K562 (cell line): Measurements from ENCODE around the gene PRDM15. TPM values are rescaled to one million over a fixed set of nuclear protein-coding genes. Genes with fewer than 3 reads are reported as not detected.

Source experiments
- ATAC-seq: fragments of 200-7000 bp; cut with Tn5 transposase; 3 replicates; pipeline ENCODE4 v1.9.1; 2020; ENCODE audit warnings: moderate library complexity
- BruUV-seq: library from RNA; stranded (reverse); fragments of 400-500 nt; replicated peaks from 2 replicates; lab custom pipeline; 2021; lab: Mats Ljungman, UMichigan
- CTCF ChIA-PET: fragments of 300-600 bp; formaldehyde crosslinking; extraction: SDS; loops from one replicate; lab custom pipeline; 2021; ENCODE audit warnings: low intra/inter-chr PET ratio; lab: Yijun Ruan, JAX
- POLR2A ChIA-PET: fragments of 300-600, 350-650 bp; sonication (Branson Sonifier 250); formaldehyde crosslinking; extraction: SDS; loops from one replicate; lab custom pipeline; 2021; ENCODE audit warnings: antibody characterized with exemption, inconsistent platforms; lab: Yijun Ruan, JAX
- DNase-seq, 4 experiments: peaks; one replicate each; pipeline versions ENCODE4 v3.0.0 to v3.0.0-alpha.2; 2011 to 2018; ENCODE audit warnings: low spot score in 3 of 4, mixed read lengths in 3 of 4; ENCODE audit errors: extremely low read depth in 1 of 4
- FAIRE-seq: peaks from 2 replicates; lab custom pipeline; 2011; peaks lifted over from hg19 to GRCh38; lab: Jason Lieb, UNC
- H2AFZ ChIP-seq: 2 replicates; pipeline ENCODE4 v1.6.0; 2011; ENCODE audit warnings: low read depth, low read length, control low read depth, inconsistent platforms
- H3K27ac ChIP-seq: fragments of 200-600 bp; 3 replicates; pipeline ENCODE4 v1.8.0; 2011; ENCODE audit warnings: low read depth, mild to moderate bottlenecking, control low read depth, inconsistent platforms, low read length, moderate library complexity, mixed read lengths; ENCODE audit errors: extremely low read depth
- H3K27me3 ChIP-seq, 2 experiments: fragments of 300-600 bp in 1 of 2; 2 replicates in 1 of 2; 3 replicates in 1 of 2; pipeline versions ENCODE4 v1.6.0 to v1.8.0; 2011; ENCODE audit warnings: inconsistent platforms in 2 of 2, low read length in 2 of 2, mild to moderate bottlenecking in 1 of 2, mixed read lengths in 1 of 2, moderate library complexity in 1 of 2; ENCODE audit not compliant: control insufficient read depth in 2 of 2, insufficient read depth in 2 of 2
- H3K36me3 ChIP-seq: fragments of 300-600 bp; 3 replicates; pipeline ENCODE4 v1.8.0; 2011; ENCODE audit warnings: mild to moderate bottlenecking, low read length, inconsistent platforms; ENCODE audit not compliant: control insufficient read depth, insufficient read depth
- H3K4me1 ChIP-seq, 2 experiments: fragments of 200-600 bp in 1 of 2; replicated peaks in 1 of 2; 2 replicates in 1 of 2; 3 replicates in 1 of 2; pipeline versions ENCODE4 v1.5.1 to v1.8.0; 2011; ENCODE audit warnings: inconsistent platforms in 2 of 2, low read length in 2 of 2, mild to moderate bottlenecking in 1 of 2, mixed read lengths in 1 of 2, moderate library complexity in 1 of 2; ENCODE audit not compliant: control insufficient read depth in 2 of 2, insufficient read depth in 2 of 2
- H3K4me2 ChIP-seq: 2 replicates; pipeline ENCODE4 v1.6.1; 2011; ENCODE audit warnings: low read length, control low read depth, inconsistent platforms, mixed read lengths; ENCODE audit not compliant: insufficient read depth
- H3K4me3 ChIP-seq: fragments of 200-600 bp; sonication (generic), shearing (Covaris generic); 2 replicates; pipeline ENCODE4 v1.5.1; 2016; ENCODE audit warnings: control low read depth, inconsistent platforms
- H3K79me2 ChIP-seq: fragments of 200-600 bp; 3 replicates; pipeline ENCODE4 v1.8.0; 2011; ENCODE audit warnings: low read length, inconsistent platforms; ENCODE audit not compliant: control insufficient read depth, insufficient read depth
- H3K9ac ChIP-seq, 2 experiments: 2 replicates each; pipeline versions ENCODE4 v1.6.0 to v1.6.1; 2011; ENCODE audit warnings: low read depth in 2 of 2, low read length in 2 of 2, control low read depth in 1 of 2, inconsistent platforms in 1 of 2, mild to moderate bottlenecking in 1 of 2, mixed read lengths in 1 of 2; ENCODE audit not compliant: insufficient read depth in 1 of 2
- H3K9me1 ChIP-seq: one replicate; pipeline ENCODE4 v1.6.0; 2011; ENCODE audit warnings: inconsistent platforms, mild to moderate bottlenecking, low read length, moderate library complexity; ENCODE audit not compliant: control insufficient read depth, insufficient read depth
- H3K9me3 ChIP-seq: replicated peaks from 2 replicates; pipeline ENCODE4 v1.5.1; 2011; ENCODE audit warnings: low read depth, low read length, inconsistent platforms; ENCODE audit not compliant: control insufficient read depth, insufficient read depth
- H4K20me1 ChIP-seq: replicated peaks from 2 replicates; pipeline ENCODE4 v1.6.1; 2011; ENCODE audit warnings: low read length, inconsistent platforms, mixed read lengths; ENCODE audit not compliant: control insufficient read depth, insufficient read depth
- ATF7 ChIP-seq: fragments of 450-650 bp; IDR thresholded peaks from 2 replicates; pipeline ENCODE4 v1.7.1; 2014; ENCODE audit warnings: mild to moderate bottlenecking, moderate library complexity
- BRF2 ChIP-seq: IDR thresholded peaks from 3 replicates; pipeline ENCODE4 v1.6.1; 2011; ENCODE audit warnings: borderline replicate concordance, mild to moderate bottlenecking; ENCODE audit not compliant: insufficient read length, insufficient read depth
- CBX5 ChIP-seq: IDR thresholded peaks from 2 replicates; pipeline ENCODE4 v1.6.1; 2014; ENCODE audit warnings: low read depth, borderline replicate concordance
- CEBPG ChIP-seq, 3 experiments: fragments of 200-800 bp in 1 of 3; sonication (Bioruptor generic) in 1 of 3; sonication (generic) in 1 of 3; formaldehyde crosslinking in 1 of 3; IDR thresholded peaks in 2 of 3; conservative IDR thresholded peaks in 1 of 3; 2 replicates each; pipeline versions ENCODE4 v1.6.1 to v1.8.0; 2016 to 2022; ENCODE audit warnings: missing compliant biosample characterization in 2 of 3, missing genetic modification characterization in 2 of 3, mild to moderate bottlenecking in 1 of 3, missing genetic modification reagents in 1 of 3
- E2F6 ChIP-seq, 2 experiments: IDR thresholded peaks; 2 replicates each; pipeline ENCODE4 v1.6.1; 2011; ENCODE audit warnings: borderline replicate concordance in 1 of 2, control low read depth in 1 of 2, low read depth in 1 of 2, low read length in 1 of 2, mild to moderate bottlenecking in 1 of 2, mixed read lengths in 1 of 2, moderate library complexity in 1 of 2; ENCODE audit not compliant: insufficient read depth in 1 of 2, insufficient read length in 1 of 2, poor library complexity in 1 of 2, severe bottlenecking in 1 of 2; ENCODE audit errors: extremely low read depth in 1 of 2
- FOXK1 ChIP-seq: sonication (generic); formaldehyde crosslinking; IDR thresholded peaks from 2 replicates; pipeline ENCODE4 v1.8.0; 2022; ENCODE audit warnings: missing genetic modification reagents, mild to moderate bottlenecking, borderline replicate concordance
- HMG20A ChIP-seq: fragments of 450-650 bp; formaldehyde crosslinking; conservative IDR thresholded peaks from 2 replicates; pipeline ENCODE4 v1.4.0; 2020; ENCODE audit warnings: mild to moderate bottlenecking, mixed read lengths
- LARP7 ChIP-seq: fragments of 450-650 bp; IDR thresholded peaks from 2 replicates; pipeline ENCODE4 v1.6.1; 2016
- MYC ChIP-seq, 2 experiments: fragments of 250-450 bp in 1 of 2; sonication (Bioruptor Pico) in 1 of 2; IDR thresholded peaks; 2 replicates each; pipeline versions ENCODE4 v1.5.1 to v1.6.1; 2012 to 2021; ENCODE audit warnings: low read depth in 2 of 2, borderline replicate concordance in 1 of 2, improper control_type of control experiment in 1 of 2, low read length in 1 of 2, mild to moderate bottlenecking in 1 of 2, moderate library complexity in 1 of 2
- PHTF2 ChIP-seq: fragments of 250-450 bp; sonication (Bioruptor Pico); IDR thresholded peaks from 2 replicates; pipeline ENCODE4 v1.5.0; 2021; ENCODE audit warnings: mild to moderate bottlenecking
- RBM14 ChIP-seq: fragments of 200-400 bp; formaldehyde crosslinking; IDR thresholded peaks from 2 replicates; pipeline ENCODE4 v1.6.1; 2018; ENCODE audit warnings: low read depth, mild to moderate bottlenecking, low read length, moderate library complexity, borderline replicate concordance; ENCODE audit not compliant: insufficient read depth
- RCOR1 ChIP-seq, 2 experiments: IDR thresholded peaks; 2 replicates each; pipeline ENCODE4 v1.6.1; 2012; ENCODE audit warnings: low read depth in 2 of 2, low read length in 2 of 2, borderline replicate concordance in 1 of 2, improper control_type of control experiment in 1 of 2
- RNF2 ChIP-seq: sonication (generic); IDR thresholded peaks from 2 replicates; pipeline ENCODE4 v1.6.1; 2016
- SMARCA4 ChIP-seq: fragments of 450-650 bp; IDR thresholded peaks from 2 replicates; pipeline ENCODE4 v1.6.1; 2016
- THRAP3 ChIP-seq: fragments of 450-650 bp; IDR thresholded peaks from 2 replicates; pipeline ENCODE4 v1.6.1; 2016; ENCODE audit warnings: mild to moderate bottlenecking, inconsistent platforms, borderline replicate concordance
- VEZF1 ChIP-seq: fragments of 200-800 bp; sonication (Bioruptor generic); IDR thresholded peaks from 2 replicates; pipeline ENCODE4 v1.6.1; 2017; ENCODE audit warnings: missing genetic modification characterization, missing compliant biosample characterization
- ZNF124 ChIP-seq: sonication (generic); formaldehyde crosslinking; IDR thresholded peaks from 2 replicates; pipeline ENCODE4 v1.8.1; 2022; ENCODE audit warnings: missing genetic modification reagents
- ZNF644 ChIP-seq: fragments of 200-800 bp; sonication (Bioruptor generic); IDR thresholded peaks from 2 replicates; pipeline ENCODE4 v1.6.1; 2016; ENCODE audit warnings: low read depth, missing genetic modification characterization, missing compliant biosample characterization
- ZNF780A ChIP-seq: fragments of 250-450 bp; sonication (Bioruptor Pico); IDR thresholded peaks from 2 replicates; pipeline ENCODE4 v1.5.0; 2021; ENCODE audit warnings: mild to moderate bottlenecking
- WGBS: fragments of 100-300 bp; shearing (Covaris generic); methylation state at CpG from one replicate; pipeline ENCODE4 v1.1.6; 2016; ENCODE audit warnings: low coverage, mixed read lengths; ENCODE audit not compliant: insufficient coverage; ENCODE audit errors: missing lambda C conversion rate; 5-methylcytosine and 5-hydroxymethylcytosine counted together
- in situ Hi-C: fragments of 300-500 bp; cut with MboI; formaldehyde crosslinking; loops from 4 replicates; pipeline ENCODE4 v1.15.0; 2018; ENCODE audit warnings: inconsistent platforms, mixed read lengths
- intact Hi-C: fragments of 100-400 bp; cut with micrococcal nuclease; formaldehyde crosslinking; loops from 2 replicates; pipeline ENCODE4 v1.14.2; 2022
- polyA plus RNA-seq, 8 experiments: library from polyadenylated mRNA; depleted of rRNA in 4 of 8; stranded (reverse) in 5 of 8; unstranded in 3 of 8; fragments of >200 nt; fragmentation: Nextera tagmentation in 2 of 8; fragmentation: Illumina TruSeq in 1 of 8; extraction: Ambion mirVana in 2 of 8; extraction: Trizol in 1 of 8; gene quantifications; 2 replicates each; pipeline versions ENCODE4 v1.2.1 to v1.2.3, GENCODE V29; 2011 to 2014; ENCODE audit warnings: inconsistent platforms in 1 of 8, missing spikeins in 1 of 8
- total RNA-seq, 7 experiments: library from RNA; depleted of rRNA in 6 of 7; stranded (reverse); fragments of >200 nt in 6 of 7; fragmentation: Illumina TruSeq in 2 of 7; extraction: Trizol in 2 of 7; gene quantifications; 2 replicates each; pipeline versions ENCODE4 v1.2.1 to v1.2.3, GENCODE V29; 2011 to 2021; ENCODE audit warnings: low replicate concordance in 1 of 7

The PRDM15 gene
- total and polyA plus RNA-seq, 9 of the 15 experiments (the other 6 are each of a cell fraction or from before 2014, with no cell fraction given), result 0.93 to 9.2 (median 6.2) TPM

GRCh38 chr21:41835711-41836154 is 43.4 kb downstream of the PRDM15 start:
- Histone ChIP-seq H3K9me3 (no peaks in the 10 kb centered on the region), H3K36me3 (peaks cover 60% of the 10 kb centered on the region), H3K27me3 (no peaks in the 10 kb centered on the region), H3K4me1 (peaks cover 11 to 26% of the 10 kb centered on the region in 2 experiments; a peak in 4 of 5 replicates), H3K79me2 (no peaks in the 10 kb centered on the region), H3K4me3 (no peak overlapping the region), H4K20me1 (no peaks in the 10 kb centered on the region), H3K27ac (peak overlapping the region; percentile 76; the same call in 2 of the 3 replicates), H3K9me1 (peaks cover 3% of the 10 kb centered on the region), H2AFZ (peak overlapping the region; percentile 84), H3K9ac (peak overlapping the region; percentile 27 to 57; a peak in 2 of 4 replicates), H3K4me2 (peak overlapping the region; percentile 59)
- ATAC-seq (peak; percentile 92), DNase-seq (peak; percentile 65 to 87 (median 80)), FAIRE-seq (peak; percentile 91)
- intact Hi-C loops (no loop called here), in situ Hi-C loops (no loop called here)
- no TSS peak for BruUV-seq
- ChIA-PET CTCF (no interaction called here), POLR2A (interaction anchor here (0.8 to 0.9 kb wide), 2 partner anchors 10 to 12 kb away, joined by 3 to 5 read pairs; no protein-coding TSS in a partner anchor)
- WGBS, result 47% methylated on average over 6 of the region's 10 CpGs
- no peak for TF ChIP-seq ZNF644 (tag)
- peak; percentile 47; the same call in 1 of the 2 replicates for TF ChIP-seq MYC (IDR thresholded peaks at IDR 0.05; ENCODE audit: low read depth, low read length)
- no peak for TF ChIP-seq MYC (CRISPR knock-in tag; IDR thresholded peaks at IDR 0.05; ENCODE audit: borderline replicate concordance, low read depth)
- no peak for TF ChIP-seq ATF7
- no peak for TF ChIP-seq PHTF2
- no peak for TF ChIP-seq LARP7
- TF ChIP-seq FOXK1 (CRISPR knock-in tag), result no peak
- TF ChIP-seq ZNF124 (CRISPR knock-in tag), result no peak
- no peak for TF ChIP-seq E2F6 (IDR thresholded peaks at IDR 0.05; ENCODE audit: borderline replicate concordance in 1 of 2, extremely low read depth in 1 of 2, insufficient read depth in 1 of 2, insufficient read length in 1 of 2, low read depth in 1 of 2, low read length in 1 of 2, poor library complexity in 1 of 2, severe bottlenecking in 1 of 2)
- no peak for TF ChIP-seq CBX5
- 0 out of 2 replicates have a peak, but pooled peaks have one; percentile 28 for TF ChIP-seq SMARCA4
- TF ChIP-seq ZNF780A (CRISPR knock-in tag), result no peak
- TF ChIP-seq RNF2, result no peak
- peak; percentile 59; the same call in 1 of the 2 replicates for TF ChIP-seq CEBPG (CRISPR knock-in tag; IDR thresholded peaks at IDR 0.05)
- no peak for TF ChIP-seq CEBPG (tag; conservative IDR thresholded peaks at IDR 0.05 in 1 of 2, IDR thresholded peaks at IDR 0.05 in 1 of 2)
- no peak for TF ChIP-seq BRF2
- no peak for TF ChIP-seq RBM14
- TF ChIP-seq RCOR1 (IDR thresholded peaks at IDR 0.05; ENCODE audit: borderline replicate concordance in 1 of 2, low read depth in 2 of 2, low read length in 2 of 2), result no peak
- TF ChIP-seq HMG20A (CRISPR knock-in tag), result no peak
- TF ChIP-seq THRAP3, result no peak
- TF ChIP-seq VEZF1, result peak; percentile 71
